HG02610 (cell line): ENCODE results near the gene NPHP4.
"Not testable (repeated sequence)": the region's sequence is repeated elsewhere in the genome, so short reads cannot be mapped to it uniquely, and the experiment has no call there.

Experiments
- ATAC-seq: cut with Tn5 transposase; IDR thresholded peaks from one replicate; pipeline ENCODE4 v1.9.1; 2021; ENCODE audit warnings: mild to moderate bottlenecking, moderate library complexity; ENCODE audit not compliant: unreplicated experiment

Gene NPHP4

DNA sequence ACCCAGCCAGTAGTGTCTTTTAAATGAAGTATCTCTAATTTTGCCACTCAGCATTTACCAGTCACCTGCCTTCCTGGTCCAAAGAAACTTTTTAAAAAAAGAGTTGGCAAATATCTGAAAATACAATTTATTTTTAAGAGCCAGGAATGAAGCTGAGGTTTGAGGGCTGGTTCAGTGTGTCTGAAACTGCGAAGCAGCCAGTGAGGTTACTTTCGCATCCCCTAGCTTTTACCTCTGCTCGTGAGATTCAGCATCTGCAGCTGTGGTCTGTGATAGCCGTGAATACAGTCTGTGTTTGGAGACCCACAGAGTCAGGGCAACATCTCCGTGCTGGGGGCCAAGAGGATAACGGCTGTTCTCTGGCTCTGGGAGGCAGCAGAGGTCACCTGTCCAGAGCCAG is 32.2 kb upstream of the NPHP4 start:
- no peak for ATAC-seq

GRCh38 chr1:6023346-6023745 is 31.1 kb upstream of the NPHP4 start:
- no peak for ATAC-seq

- no peak for ATAC-seq
These were observed 30.0 kb upstream of the NPHP4 start for GRCh38 chr1:6022193-6022592.

- no peak for ATAC-seq
These were observed 27.1 kb upstream of the NPHP4 start for GRCh38 chr1:6019166-6019845.

GRCh38 chr1:6017654-6018053 is 25.4 kb upstream of the NPHP4 start:
- not testable (repeated sequence) for ATAC-seq

- no peak for ATAC-seq
These were observed 24.1 kb upstream of the NPHP4 start for GRCh38 chr1:6016191-6016865.

DNA sequence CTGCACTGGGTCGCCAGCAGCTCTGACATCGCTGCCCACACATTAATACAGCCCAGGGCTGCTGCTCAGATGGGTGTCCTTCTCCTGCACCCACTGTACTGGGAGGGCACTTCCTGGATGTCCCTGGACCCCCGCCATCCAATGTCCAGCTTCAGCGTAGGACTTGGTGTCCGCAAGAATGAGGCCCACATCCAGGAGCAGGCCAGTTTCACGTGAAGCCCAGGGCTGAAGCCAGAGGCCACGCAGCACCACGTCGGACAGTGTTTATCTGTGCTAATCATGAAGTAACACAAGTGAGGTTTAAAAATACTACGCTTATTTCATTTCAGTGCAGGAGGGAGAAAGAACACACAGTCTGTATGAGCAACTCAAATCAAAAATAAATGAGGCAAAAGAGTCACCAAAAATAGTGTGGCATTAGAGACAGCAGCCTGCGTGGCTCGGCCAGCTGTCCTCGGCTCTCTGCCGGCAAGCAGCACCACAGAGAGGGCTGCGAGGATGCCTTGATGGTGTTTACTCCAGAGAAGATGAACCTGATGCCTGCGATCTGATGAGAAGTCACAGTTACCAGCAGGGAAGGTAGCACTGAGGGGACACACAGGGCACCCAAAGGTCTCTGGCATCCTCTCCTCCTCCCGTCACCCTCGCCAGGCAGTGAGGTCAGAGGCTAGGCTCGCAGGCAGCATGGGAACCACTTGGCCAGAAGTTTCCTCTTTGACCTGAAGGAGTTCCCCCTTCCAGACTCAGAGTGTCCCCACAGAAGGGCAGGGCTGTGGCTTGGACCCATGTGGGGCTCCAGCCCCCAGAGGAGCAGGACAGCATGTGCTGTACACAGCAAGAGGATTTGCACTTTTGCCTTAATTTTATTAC is 22.1 kb upstream of the NPHP4 start:
- no peak for ATAC-seq

- no peak for ATAC-seq
These were observed 21.3 kb upstream of the NPHP4 start for GRCh38 chr1:6013491-6013890.

DNA sequence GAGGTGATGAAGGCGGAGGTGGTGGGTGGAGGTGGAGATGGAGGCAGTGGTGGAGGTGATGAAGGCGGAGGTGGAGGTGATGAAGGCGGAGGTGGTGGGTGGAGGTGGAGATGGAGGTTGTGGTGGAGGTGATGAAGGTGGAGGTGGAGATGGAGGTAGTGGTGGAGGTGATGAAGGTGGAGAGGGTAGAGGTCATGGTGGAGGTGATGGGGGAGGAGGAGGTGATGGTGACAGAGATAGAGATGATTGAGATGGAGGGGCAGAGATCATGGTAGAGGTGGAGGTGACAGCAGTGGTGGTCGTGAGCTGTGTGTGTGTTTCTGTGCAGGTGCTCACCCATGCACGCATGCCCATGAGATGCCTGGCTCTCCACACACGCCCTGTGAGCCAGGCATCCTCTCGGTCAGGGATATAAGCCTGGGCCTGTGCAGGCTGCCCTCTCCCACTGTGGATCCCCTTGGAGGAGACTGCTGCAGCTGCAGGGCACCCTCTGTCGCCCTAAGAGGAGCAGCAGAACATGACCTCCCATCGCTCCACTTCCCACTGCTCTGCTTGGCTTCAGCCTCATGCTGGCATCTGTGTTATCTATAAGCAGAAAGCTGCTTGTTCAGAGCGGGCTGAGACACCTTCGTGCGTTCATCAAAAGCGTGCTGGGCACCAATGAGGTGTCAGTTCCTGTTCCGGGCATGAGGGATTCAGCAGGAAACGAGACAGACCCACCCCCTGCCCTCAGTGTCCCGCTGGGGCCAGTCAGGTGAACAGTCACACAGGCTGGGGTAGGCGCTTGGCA is 20.5 kb upstream of the NPHP4 start:
- no peak for ATAC-seq

- no peak for ATAC-seq
These were observed 19.7 kb upstream of the NPHP4 start for GRCh38 chr1:6011946-6012258.

GRCh38 chr1:6011161-6011945 is 19.1 kb upstream of the NPHP4 start:
- ATAC-seq, result no peak

DNA sequence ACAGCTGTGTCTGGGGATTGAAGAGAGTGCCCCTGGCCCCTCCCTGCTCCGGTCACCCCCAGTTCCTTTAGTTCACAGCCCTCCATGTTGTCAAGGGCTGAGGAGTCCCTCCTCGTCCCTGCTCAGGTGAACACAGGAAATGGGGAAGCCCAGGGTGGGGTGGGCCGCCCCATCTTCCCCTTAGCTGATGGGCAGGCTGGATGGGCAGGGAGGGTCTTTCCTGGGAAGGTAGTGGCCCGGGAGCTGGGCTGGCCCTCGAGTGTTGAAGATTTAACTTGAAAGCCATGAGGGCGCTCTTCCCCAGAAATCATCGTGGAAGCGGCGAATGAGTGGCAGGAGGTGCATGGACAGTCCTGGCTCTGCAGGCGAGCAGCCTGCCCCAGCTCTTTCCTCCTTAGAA is 18.3 kb upstream of the NPHP4 start:
- ATAC-seq, result no peak

DNA sequence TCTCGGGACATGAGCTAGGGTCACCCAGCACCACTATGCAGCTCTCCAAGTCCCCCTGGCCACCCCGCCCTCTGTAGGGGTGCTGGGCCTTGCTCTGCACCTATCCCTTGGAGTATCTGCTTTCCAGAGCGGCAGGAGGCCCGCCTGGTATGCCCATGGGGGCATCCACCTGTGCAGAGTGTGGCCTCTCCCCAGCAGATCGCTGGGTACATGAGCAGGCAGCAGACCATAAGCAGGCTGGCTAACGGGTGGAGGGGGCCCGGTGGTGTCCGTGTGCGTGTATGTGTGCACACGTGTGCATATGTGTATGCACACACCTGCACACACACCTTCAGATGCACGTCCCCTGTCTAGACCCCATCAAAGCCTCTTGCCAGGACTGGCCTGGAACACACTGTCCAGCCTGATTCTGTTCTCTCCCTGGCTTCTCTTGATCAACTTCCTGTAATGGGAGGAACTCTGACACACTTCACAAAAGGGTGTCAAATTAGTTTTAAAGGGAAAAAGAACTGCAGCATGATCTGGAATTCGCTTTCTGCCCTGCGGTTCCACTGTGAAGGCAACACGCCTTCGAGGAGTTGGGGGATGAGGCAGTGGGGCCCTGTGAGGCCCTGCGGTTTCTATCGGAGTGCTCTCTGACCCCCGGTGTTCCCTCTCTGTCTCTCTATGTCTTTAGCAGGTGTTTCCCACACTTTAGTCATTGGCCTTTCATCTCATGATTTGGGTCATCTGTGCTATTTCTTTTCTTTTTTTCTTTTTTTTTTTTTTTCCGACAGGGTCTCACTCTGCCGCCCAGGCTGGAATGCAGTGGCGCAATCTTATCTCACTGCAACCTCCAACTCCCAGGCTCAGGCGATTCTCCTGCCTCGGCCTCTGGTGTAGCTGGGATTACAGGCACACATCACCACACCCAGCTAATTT is 17.2 kb upstream of the NPHP4 start:
- ATAC-seq, result no peak

DNA sequence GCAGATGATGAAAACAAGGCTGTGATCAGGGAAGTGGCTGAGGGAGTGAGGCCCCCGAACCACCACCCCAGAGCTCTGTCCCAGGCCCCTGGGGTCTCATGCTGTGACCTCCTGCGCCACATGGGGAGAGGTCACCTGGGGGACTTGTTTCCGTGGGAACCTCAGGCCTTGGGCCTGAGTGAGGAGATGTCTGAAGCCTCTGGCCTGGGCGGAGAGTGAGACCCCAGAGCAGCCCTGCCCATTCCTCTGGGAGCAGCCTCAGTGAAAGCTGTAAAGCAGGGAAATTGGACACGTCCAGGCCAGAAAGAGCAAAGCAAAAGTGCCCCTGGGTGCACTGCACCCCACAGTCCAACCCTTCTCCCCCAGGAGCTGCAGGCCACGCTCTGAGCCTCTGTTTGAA is 16.5 kb upstream of the NPHP4 start:
- ATAC-seq, result no peak

DNA sequence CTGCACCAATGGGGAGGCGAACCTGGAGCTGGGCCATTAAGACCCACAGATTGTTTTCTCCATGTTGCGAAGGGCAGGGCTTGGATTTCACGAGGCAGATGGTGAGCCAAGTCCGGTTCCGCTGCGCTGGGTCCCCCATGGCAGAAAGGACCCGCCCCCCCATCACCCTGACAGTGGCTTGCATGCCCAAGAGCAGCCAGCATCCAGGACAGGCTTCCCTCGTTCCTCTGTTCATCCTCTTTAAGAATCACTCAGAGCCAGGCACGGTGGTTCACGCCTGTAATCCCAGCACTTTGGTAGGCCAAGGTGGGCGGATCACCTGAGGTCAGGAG is 15.8 kb upstream of the NPHP4 start:
- no peak for ATAC-seq

DNA sequence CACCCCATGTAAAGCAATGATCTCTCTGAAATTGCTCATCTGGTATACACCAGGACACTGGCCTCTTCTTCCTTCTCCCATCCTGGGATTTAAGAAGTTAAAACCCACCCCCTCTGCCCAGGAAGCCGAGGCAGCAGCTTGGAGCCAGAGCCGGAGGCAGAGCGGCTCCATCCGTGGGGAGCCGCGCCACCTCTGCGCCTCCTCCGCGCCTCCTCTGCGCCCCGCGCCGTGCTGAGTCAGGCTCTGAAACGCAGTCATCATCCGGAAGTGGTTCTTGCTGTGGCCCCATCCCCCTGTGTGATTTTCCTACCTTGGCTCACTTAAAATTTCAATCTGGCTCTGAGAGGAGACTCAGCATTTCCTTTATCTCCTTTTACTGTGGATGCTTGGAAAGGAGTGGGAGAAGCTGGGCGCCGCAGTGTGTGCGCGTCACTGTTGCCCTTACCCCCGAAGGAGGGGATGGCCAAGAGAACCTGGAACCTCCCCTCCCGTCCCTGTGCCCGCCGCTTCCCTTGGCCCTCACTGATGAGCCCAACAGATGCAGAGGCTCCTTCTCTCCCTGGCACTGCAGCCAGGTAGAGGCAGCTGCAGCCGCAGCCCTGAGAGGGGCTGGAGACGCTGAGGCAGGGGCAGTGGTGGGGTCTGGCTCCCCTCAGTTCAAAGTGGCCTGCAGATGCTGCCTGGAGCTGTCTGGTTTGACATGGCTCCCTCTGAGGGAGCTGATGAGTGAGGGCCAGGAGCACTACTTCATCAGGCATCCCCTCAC is 15.3 kb upstream of the NPHP4 start:
- no peak for ATAC-seq

GRCh38 chr1:6006882-6007281 is 14.7 kb upstream of the NPHP4 start:
- ATAC-seq, result no peak

- ATAC-seq, result no peak
These were observed 13.2 kb upstream of the NPHP4 start for GRCh38 chr1:6005276-6005917.
